Inflammatory macrophage treated with lipopolysaccharide for 4 hours (primary cell): ENCODE measurements around the gene BOLA3.
"Not testable (repeated sequence)": the region's sequence is repeated elsewhere in the genome, so short reads cannot be mapped to it uniquely, and the experiment has no call there.

Experiments used
- DNase-seq: peaks from one replicate; pipeline ENCODE4 v3.0.0-alpha.2; 2020

The BOLA3 gene

DNA sequence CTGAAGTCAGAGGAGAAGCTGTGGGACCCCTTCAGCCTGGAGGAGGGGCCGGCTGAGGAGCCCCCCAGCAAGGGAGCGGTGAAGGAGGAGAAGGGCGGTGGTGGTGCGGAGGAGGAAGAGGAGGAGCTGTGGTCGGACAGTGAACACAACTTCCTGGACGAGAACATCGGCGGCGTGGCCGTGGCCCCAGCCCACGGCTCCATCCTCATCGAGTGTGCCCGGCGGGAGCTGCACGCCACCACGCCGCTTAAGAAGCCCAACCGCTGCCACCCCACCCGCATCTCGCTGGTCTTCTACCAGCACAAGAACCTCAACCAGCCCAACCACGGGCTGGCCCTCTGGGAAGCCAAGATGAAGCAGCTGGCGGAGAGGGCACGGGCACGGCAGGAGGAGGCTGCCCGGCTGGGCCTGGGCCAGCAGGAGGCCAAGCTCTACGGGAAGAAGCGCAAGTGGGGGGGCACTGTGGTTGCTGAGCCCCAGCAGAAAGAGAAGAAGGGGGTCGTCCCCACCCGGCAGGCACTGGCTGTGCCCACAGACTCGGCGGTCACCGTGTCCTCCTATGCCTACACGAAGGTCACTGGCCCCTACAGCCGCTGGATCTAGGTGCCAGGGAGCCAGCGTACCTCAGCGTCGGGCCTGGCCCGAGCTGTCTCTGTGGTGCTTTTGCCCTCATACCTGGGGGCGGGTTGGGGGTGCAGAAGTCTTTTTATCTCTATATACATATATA, 46.0 kb downstream of the BOLA3 start:
- no peak for DNase-seq

DNA sequence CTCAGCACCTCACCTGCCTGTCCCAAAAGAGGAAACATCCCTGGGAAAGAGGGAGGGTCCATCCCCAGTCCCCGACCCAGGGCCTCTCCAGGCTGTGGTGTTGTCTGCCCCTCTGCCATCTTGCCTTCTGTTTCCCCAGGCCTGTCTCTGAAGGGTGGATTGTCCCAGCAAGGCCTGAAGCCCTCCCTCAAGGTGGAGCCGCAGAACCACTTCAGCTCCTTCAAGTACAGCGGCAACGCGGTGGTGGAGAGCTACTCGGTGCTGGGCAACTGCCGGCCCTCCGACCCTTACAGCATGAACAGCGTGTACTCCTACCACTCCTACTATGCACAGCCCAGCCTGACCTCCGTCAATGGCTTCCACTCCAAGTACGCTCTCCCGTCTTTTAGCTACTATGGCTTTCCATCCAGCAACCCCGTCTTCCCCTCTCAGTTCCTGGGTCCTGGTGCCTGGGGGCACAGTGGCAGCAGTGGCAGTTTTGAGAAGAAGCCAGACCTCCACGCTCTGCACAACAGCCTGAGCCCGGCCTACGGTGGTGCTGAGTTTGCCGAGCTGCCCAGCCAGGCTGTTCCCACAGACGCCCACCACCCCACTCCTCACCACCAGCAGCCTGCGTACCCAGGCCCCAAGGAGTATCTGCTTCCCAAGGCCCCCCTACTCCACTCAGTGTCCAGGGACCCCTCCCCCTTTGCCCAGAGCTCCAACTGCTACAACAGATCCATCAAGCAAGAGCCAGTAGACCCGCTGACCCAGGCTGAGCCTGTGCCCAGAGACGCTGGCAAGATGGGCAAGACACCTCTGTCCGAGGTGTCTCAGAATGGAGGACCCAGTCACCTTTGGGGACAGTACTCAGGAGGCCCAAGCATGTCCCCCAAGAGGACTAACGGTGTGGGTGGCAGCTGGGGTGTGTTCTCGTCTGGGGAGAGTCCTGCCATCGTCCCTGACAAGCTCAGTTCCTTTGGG, 47.2 kb downstream of the BOLA3 start:
- no peak for DNase-seq

DNA sequence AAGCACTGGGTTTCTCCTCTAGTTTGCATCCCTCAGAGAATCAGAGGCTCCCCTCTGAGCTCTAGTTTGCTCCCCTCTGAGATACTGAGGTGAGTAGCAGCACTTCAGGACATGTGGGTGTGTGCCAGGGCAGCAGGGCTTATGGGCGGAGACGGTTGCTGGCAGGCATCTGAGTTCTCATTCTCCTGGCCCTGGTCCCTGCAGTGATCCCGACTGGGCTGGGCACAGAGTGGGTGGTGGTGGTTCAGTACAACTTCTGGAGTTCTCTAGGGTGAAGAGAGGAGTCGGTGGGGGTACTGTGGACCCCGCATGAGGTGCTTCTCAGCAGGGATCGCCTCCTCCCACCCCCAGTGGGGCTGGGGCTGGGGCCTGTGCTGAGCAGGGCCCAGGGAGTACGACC, 47.9 kb downstream of the BOLA3 start:
- DNase-seq: no peak

DNA sequence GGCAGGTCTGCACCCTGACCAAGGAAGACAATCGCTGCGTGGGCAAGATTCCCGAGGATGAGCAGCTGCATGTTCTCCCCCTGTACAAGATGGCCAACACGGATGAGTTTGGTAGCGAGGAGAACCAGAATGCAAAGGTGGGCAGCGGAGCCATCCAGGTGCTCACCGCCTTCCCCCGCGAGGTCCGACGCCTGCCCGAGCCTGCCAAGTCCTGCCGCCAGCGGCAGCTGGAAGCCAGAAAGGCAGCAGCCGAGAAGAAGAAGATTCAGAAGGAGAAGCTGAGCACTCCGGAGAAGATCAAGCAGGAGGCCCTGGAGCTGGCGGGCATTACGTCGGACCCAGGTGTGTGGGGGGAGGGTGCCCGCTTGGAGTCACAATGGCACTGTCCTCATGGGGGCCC, 48.4 kb downstream of the BOLA3 start:
- DNase-seq: no peak

DNA sequence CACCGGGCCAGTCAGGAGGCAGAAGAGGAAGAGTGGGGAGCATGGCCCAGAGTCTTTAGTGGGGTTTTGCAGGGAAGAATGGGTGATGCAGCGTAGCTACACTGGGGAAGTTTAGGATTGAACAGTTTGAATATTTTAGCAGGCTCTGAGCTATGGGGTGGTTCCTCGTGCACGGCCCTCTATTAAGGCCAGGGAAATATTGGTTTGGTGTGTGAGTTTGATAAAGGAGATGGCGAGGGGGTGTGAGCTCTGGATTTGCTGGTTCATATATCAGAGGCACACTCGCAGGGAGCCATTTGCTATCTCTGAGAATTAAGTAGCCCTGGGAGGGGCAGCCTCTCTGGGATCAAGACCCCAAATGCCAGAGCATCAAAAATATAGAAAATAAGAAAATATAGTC, 50.1 kb downstream of the BOLA3 start:
- no peak for DNase-seq

DNA sequence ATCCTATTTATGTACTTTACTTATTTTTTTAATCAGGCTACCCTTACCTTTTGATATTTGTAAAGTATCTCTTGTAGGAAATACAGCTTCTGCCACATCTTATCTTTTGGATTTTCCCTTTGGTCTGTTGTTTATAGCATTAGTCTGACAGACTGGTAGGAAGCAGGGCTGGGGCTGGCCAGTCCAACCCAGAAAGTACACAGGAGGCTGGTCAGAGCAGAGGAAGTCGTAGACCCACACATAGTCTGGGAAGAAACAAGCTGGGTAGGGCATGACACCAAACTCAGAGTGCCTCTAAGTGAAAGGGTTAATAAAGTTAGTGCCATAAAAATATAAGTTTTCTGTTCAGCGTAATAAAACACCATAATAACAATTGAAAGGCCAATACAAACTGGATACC, 51.7 kb downstream of the BOLA3 start:
- no peak for DNase-seq

DNA sequence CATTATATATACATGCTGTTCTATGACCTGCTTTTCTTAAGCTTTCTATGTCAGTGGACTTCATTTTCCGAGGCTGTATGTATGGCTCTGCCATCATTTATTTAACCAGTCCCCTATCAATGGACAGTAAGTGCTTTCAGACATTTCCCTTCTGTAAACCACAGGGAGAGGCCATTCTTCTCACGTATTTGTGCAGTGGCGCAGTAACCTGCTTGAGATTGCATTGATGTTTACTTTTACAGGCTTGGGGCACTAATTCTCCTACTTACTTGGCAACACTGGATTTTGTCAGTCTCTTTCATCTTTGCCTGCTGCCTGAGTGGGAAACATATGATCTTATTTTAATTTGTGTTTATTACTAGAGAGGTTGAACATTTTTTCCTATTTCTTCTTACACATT, 52.1 kb downstream of the BOLA3 start:
- no peak for DNase-seq

DNA sequence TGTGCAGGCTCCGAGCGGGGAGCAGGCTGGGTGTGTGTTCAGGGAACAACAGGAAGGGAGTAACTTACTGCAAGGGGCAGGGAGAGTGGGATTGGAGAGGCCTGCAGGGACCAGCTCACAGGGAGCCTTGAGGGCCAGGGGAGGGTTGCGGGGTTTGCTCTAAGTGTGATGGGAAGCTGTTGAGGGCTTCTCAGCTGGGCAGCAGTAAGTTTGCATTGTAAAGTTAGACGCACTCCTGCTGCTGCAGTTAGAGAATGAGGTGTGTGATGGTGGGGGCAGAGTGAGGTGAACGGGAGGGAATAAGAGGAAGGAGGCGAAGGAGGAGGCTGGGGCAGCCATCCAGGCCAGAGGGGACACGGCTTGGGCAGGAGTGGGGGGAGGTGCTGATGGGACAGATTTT, 53.4 kb downstream of the BOLA3 start:
- DNase-seq: no peak

DNA sequence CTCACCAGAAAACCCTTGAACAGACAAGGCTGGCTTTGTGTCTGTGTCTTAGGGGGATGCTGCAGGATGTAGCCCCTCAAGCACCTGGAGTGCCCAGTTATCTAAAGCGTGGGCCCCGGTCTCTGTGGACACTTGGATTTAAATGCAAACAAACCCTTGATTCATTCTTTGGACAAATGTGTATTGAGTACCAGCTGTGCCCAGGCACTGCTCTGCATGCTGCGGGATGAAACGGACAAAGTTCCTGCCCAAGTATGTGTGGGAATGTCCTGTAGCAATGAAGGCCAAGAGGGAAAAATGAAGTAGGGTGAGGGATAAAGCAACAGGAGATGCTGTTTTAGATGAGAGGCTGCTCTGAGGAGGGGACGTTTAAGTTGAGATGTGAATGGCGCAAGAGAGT, 53.9 kb downstream of the BOLA3 start:
- DNase-seq: no peak

DNA sequence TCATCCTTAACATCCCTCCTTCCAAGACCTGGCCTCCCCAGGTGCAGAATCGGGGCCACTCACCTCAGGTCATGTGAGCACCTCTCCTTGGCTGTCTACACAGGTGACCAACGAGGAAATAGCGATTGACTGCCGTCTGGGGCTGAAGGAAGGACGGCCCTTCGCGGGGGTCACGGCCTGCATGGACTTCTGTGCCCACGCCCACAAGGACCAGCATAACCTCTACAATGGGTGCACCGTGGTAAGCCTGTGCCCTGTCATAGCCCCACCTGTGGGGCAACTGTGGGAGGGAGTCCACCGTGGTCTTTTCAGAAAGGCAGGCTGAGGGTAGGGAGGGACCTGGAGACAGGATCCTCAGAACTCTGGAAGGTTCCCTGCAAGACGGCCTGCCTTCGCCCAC, 54.3 kb downstream of the BOLA3 start:
- no peak for DNase-seq

DNA sequence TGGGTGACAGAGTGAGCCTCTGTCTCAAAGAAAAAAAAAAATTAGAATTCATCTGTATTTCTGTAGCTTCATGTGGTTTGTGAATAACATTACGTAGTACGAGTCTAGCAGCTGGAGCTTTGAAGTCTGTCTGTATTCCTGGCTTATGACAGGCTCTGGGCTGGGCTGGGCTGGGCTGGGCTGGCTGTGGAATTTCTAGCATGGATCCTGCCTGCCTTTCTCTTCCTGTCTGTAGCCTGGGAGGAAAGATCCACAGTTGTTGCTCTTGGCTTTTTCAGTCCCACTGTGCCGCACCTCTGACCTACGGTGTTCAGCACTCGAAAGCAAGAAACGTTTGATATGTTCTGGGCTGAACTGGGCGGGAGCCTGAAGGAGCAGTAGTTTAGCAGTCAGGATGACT, 55.4 kb downstream of the BOLA3 start:
- no peak for DNase-seq

DNA sequence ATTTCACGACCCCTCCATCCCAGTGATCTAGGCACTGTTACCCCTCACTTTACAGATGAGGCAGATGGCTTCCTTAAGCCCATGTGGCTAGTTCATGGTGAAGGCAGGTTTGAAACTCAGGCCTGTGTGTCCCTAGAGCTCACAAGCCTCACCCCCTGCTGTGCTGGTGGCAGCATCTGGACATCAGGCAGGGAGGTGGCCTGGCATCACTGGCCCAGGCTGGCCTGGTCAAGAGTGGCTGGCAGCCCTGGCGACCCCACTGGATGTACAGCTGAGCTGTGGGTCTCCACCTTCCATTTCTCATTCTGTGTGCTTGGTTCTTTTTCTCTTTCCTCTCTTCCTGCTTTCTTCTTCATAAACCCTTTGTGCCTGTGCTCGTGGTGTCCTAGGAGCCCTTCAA, 56.3 kb downstream of the BOLA3 start:
- no peak for DNase-seq

DNA sequence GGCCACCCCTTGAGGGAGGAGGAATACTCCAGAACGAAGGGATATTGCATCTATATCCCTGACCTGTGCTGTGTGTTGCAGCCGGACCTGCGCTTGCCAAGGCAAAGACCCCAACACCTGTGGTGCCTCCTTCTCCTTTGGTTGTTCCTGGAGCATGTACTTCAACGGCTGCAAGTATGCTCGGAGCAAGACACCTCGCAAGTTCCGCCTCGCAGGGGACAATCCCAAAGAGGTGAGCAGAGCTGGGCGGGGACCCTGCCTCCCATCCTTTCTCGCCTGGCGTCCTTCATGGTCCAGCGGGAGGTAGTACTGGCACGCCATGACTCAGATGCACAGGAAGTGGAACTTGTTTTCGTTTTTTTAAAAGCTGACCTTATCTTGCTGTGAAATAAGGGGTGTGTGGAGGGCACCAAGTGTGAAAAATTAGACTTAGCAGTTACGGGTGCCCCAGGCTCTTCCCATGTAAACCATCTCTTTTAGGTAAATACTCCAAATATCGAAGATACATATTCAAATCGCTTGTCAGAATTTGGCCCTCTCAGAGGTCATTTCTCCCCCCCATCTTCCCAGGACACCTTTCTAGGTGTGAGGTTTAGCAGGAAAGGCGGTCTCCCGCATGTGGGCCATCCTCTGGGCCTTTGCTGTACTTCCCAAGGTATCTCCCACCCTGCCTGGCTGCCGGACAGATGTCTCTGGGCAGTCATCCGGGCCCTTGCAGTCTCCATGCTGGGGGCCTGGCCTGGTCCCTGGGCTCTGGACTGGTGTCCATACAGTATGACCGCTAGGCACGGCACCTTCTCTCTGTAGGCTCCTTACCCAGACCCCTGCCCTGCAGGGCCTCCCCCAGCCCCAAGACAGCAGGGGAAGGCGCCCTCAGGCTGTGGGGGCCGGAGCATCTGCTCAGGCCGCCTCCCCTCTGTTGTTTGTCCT, 57.6 kb downstream of the BOLA3 start:
- no peak for DNase-seq

DNA sequence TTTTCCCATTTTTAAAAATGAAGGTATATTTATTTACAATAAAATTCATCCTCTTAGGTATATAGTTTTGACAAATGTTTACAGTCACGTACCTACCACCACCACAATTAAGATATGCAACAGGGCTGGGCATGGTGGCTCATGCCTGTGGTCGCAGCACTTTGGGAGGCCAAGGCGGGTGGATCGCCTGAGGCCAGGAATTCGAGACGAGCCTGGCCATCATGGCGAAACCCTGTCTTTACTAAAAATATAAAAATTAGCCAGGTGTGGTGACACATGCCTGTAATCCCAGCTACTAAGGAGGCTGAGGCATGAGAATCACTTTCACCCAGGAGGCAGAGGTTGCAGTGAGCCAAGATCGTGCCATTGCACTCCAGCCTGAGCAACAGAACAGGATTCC, 59.0 kb downstream of the BOLA3 start:
- DNase-seq: not testable (repeated sequence)

DNA sequence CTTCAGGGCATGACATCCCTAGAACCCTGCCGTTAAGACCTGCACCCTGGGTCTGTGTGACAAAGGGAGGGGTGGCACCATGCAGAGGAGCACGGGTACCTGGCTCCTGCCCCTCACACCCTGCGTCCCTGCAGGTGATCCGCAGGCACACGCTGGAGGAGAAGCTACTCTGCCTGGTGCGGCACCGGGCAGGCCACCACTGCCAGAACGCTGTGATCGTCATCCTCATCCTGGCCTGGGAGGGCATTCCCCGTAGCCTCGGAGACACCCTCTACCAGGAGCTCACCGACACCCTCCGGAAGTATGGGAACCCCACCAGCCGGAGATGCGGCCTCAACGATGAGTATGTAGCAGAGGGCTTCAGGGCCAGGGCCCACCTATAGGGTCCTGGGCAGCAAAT, 60.0 kb downstream of the BOLA3 start:
- DNase-seq: no peak

DNA sequence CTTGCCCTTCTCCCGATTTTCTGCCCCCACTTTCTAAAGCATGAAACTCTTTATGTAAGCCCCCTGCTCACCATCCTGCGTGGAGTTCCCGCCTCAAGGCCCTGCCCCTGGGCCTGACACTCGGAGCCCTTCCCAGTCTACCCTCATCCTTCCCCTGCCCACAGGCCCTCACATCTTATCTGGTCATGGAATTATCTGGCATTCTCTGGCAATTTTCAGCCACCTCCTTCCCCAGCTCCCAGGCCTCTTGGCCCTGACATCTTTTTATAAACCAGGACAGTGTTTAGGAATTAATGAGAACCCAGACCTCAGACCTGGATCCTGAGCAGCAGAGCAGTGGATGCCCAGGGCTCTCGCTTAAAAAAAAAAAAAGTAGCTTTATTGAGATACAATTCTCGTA, 61.7 kb downstream of the BOLA3 start:
- no peak for DNase-seq
